Measurements from ENCODE around the gene TMEM14C.
A peak's percentile ranks its signal among the peaks of the same experiment; 100 is the strongest.
"Not testable (repeated sequence)": the region's sequence is repeated elsewhere in the genome, so short reads cannot be mapped to it uniquely, and the experiment has no call there.

TMEM14C gene

GRCh38 chr6:10721850-10722569 is 860 bp upstream of the TMEM14C start:
- no peak for DNase-seq

- DNase-seq = no peak
Observed at GRCh38 chr6:10722570-10722819, 375 bp upstream of the TMEM14C start.

- DNase-seq = no peak
Observed at GRCh38 chr6:10723567-10723881, 654 bp downstream of the TMEM14C start.

- no peak for DNase-seq
Observed at GRCh38 chr6:10725044-10725443, 2.2 kb downstream of the TMEM14C start.

- no peak for DNase-seq
Observed at GRCh38 chr6:10725716-10726115, 2.8 kb downstream of the TMEM14C start.

GRCh38 chr6:10730254-10730653 is 7.4 kb downstream of the TMEM14C start:
- DNase-seq = no peak

GRCh38 chr6:10733151-10733715 is 10.4 kb downstream of the TMEM14C start:
- DNase-seq = peak; percentile 25

GRCh38 chr6:10733863-10734262 is 11.0 kb downstream of the TMEM14C start:
- DNase-seq = no peak

- DNase-seq = no peak
Observed at GRCh38 chr6:10736731-10737130, 13.9 kb downstream of the TMEM14C start.

- DNase-seq = no peak
Observed at GRCh38 chr6:10740061-10740460, 17.2 kb downstream of the TMEM14C start.

- DNase-seq = not testable (repeated sequence)
Observed at GRCh38 chr6:10741643-10742042, 18.8 kb downstream of the TMEM14C start.

- DNase-seq = no peak
Observed at GRCh38 chr6:10742251-10742650, 19.4 kb downstream of the TMEM14C start.

- DNase-seq = no peak
Observed at GRCh38 chr6:10743515-10743914, 20.6 kb downstream of the TMEM14C start.

GRCh38 chr6:10745116-10745515 is 22.2 kb downstream of the TMEM14C start:
- DNase-seq = no peak

GRCh38 chr6:10746915-10747250 is 24.0 kb downstream of the TMEM14C start:
- DNase-seq = no peak

- DNase-seq = peak; percentile 99
Observed at GRCh38 chr6:10747251-10747972, 24.5 kb downstream of the TMEM14C start, which contains the start of gene TMEM14B. TMEM14B (plus strand) TSS chr6:10747805; CDS start chr6:10749246, 1,441 bp downstream.

GRCh38 chr6:10749734-10750133 is 26.9 kb downstream of the TMEM14C start:
- no peak for DNase-seq

GRCh38 chr6:10750568-10750967 is 27.7 kb downstream of the TMEM14C start:
- DNase-seq = not testable (repeated sequence)

GRCh38 chr6:10751757-10752156 is 28.9 kb downstream of the TMEM14C start:
- not testable (repeated sequence) for DNase-seq

GRCh38 chr6:10756085-10756484 is 33.2 kb downstream of the TMEM14C start:
- no peak for DNase-seq

- no peak for DNase-seq
Observed at GRCh38 chr6:10759312-10759839, 36.5 kb downstream of the TMEM14C start.

- no peak for DNase-seq
Observed at GRCh38 chr6:10759884-10760329, 37.0 kb downstream of the TMEM14C start.

GRCh38 chr6:10763006-10763405 is 40.1 kb downstream of the TMEM14C start:
- DNase-seq = no peak

- no peak for DNase-seq
Observed at GRCh38 chr6:10769419-10769818, 46.5 kb downstream of the TMEM14C start.

Data from activated CD8-positive, alpha-beta memory T cell treated with anti-CD3 and anti-CD28 coated beads, Interleukin-2, amount 50 U/mL, for 48 hours (primary cell).